Posterior vena cava (tissue), 2 donors: ENCODE results near the gene ADSS2. TPM values are rescaled to one million over a fixed set of nuclear protein-coding genes. Genes with fewer than 3 reads are reported as not detected.

ENCODE experiments used
- DNase-seq: peaks from one replicate; pipeline ENCODE4 v3.0.0-alpha.2; 2020; ENCODE audit warnings: low spot score
- intact Hi-C, 2 donors: fragments of 100-400 bp; cut with DNase I; formaldehyde crosslinking; loops; one replicate each; pipeline versions ENCODE4 v1.14.1 to v1.14.2; 2022 to 2023
- total RNA-seq, 2 donors: library from RNA; stranded (reverse); fragmentation: NEBNext Ultra II Directional; extraction: Animal tissue kit (Norgen Biotek cat#: 25700); gene quantifications; one replicate each; pipeline ENCODE4 v1.2.1, GENCODE V29; 2021
- donor health status: DM: yes; HTN: yes; CAD: no.
- donor health status: DM: yes; HTN: yes; CAD: no.

Gene ADSS2
- total RNA-seq, 2 donors from 2014 or later: 30.8 to 31.8 TPM

GRCh38 chr1:244448279-244449036 lies 3.3 kb downstream of the ADSS2 start:
- intact Hi-C loops: no loop called here
- no peak for DNase-seq

- DNase-seq: no peak
- intact Hi-C loops: no loop called here
Measured at GRCh38 chr1:244447552-244447951, 4.2 kb downstream of the ADSS2 start.

- DNase-seq: no peak
- intact Hi-C loops: no loop called here
Measured at GRCh38 chr1:244447024-244447423, 4.7 kb downstream of the ADSS2 start.

GRCh38 chr1:244445320-244446181 lies 6.2 kb downstream of the ADSS2 start:
- intact Hi-C loops: no loop called here
- DNase-seq: no peak

GRCh38 chr1:244444854-244445253 lies 6.9 kb downstream of the ADSS2 start:
- no peak for DNase-seq
- intact Hi-C loops: no loop called here

- intact Hi-C loops: no loop called here
- DNase-seq: no peak
Measured at GRCh38 chr1:244442850-244443249, 8.9 kb downstream of the ADSS2 start.

GRCh38 chr1:244439391-244440032 lies 12.2 kb downstream of the ADSS2 start:
- DNase-seq: no peak
- intact Hi-C loops: no loop called here

- intact Hi-C loops: no loop called here
- DNase-seq: no peak
Measured at GRCh38 chr1:244437086-244437468, 14.6 kb downstream of the ADSS2 start.

- intact Hi-C loops: no loop called here
Measured at GRCh38 chr1:244436336-244437085, 15.2 kb downstream of the ADSS2 start.

GRCh38 chr1:244435562-244436205 lies 16.0 kb downstream of the ADSS2 start:
- DNase-seq: no peak
- intact Hi-C loops: no loop called here

More at GRCh38 chr1:244436336-244437085, 15.2 kb downstream of the ADSS2 start:
- no peak for DNase-seq

- intact Hi-C loops: no loop called here
- no peak for DNase-seq
Measured at GRCh38 chr1:244431166-244431565, 20.5 kb downstream of the ADSS2 start.

- DNase-seq: no peak
- intact Hi-C loops: no loop called here
Measured at GRCh38 chr1:244429818-244430217, 21.9 kb downstream of the ADSS2 start.

- DNase-seq: no peak
- intact Hi-C loops: no loop called here
Measured at GRCh38 chr1:244427647-244428046, 24.1 kb downstream of the ADSS2 start.

GRCh38 chr1:244424649-244425334 lies 26.9 kb downstream of the ADSS2 start:
- intact Hi-C loops: no loop called here
- DNase-seq: no peak

GRCh38 chr1:244422174-244422573 lies 29.5 kb downstream of the ADSS2 start:
- DNase-seq: no peak
- intact Hi-C loops: no loop called here

- intact Hi-C loops: no loop called here
- DNase-seq: no peak
Measured at GRCh38 chr1:244419024-244419423, 32.7 kb downstream of the ADSS2 start.

- no peak for DNase-seq
- intact Hi-C loops: loop anchor here in 1 of 2 donors (1.0 kb wide), 1 partner anchor 32 kb away; no protein-coding TSS in a partner anchor
Measured at GRCh38 chr1:244414543-244414942, 37.2 kb downstream of the ADSS2 start.

- DNase-seq: no peak
- intact Hi-C loops: loop anchor here in 1 of 2 donors (1.0 kb wide), 1 partner anchor 31 kb away; no protein-coding TSS in a partner anchor
Measured at GRCh38 chr1:244413736-244414135, 38.0 kb downstream of the ADSS2 start.
